GM21381 (cell line): ENCODE data around the gene ZBTB20.
A peak's percentile ranks its signal among the peaks of the same experiment; 100 is the strongest.

Source experiments
- ATAC-seq: cut with Tn5 transposase; IDR thresholded peaks from one replicate; pipeline ENCODE4 v1.9.1; 2021; ENCODE audit warnings: mild to moderate bottlenecking, moderate library complexity; ENCODE audit not compliant: unreplicated experiment

ZBTB20 gene

DNA sequence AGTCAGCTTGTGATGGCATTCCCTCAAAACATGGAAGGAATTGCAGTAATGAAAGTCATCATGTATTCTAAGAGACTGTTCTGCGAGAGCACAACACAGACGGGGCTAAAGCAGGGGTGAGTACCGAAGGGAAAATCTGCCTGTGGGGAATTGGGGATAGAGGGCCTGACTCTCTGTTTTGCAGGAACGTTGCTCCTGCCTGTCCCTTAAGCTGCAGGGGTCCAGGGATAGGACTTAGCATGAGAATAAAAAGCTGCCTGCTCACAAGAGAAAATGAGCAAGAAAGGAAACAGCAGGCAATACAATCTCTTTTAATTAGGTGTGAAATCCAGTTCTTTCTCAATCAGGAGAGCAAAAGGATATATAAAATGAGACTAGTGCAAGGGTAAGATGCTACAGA, 791.0 kb downstream of the ZBTB20 start:
- no peak for ATAC-seq

DNA sequence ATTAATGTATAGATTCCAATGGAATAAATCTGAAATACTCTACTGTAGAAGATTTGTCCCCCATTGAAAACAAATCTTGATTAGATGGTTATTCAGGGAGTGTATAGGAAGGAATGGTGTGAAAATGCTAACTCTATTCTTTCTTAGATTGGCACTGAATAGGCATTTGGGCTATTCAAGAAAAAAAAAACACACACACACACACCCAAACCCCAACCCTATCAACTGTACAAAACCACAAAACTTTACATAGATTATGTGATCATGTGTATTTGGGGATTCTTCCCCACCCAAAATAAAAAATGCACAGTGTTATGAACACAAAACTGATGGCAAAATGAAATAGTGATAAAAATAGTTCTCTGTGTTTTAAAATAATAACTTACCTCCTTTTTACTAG, 791.4 kb downstream of the ZBTB20 start:
- no peak for ATAC-seq

DNA sequence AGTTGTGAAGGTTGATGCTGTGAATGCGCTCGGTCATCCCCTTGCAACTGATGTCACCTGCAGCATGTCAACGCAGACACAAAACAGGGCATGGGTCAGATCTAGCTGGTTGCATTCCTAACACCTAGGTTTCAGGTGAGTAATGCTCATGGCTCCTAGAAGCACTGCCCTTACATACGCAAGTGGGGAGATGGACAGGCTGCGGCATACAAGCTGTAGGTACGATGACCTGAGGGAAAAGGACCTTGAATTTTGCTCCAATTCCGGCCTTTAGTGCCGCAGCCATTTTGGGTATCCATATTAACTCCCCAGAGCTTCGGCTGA, 795.3 kb downstream of the ZBTB20 start:
- ATAC-seq = no peak

DNA sequence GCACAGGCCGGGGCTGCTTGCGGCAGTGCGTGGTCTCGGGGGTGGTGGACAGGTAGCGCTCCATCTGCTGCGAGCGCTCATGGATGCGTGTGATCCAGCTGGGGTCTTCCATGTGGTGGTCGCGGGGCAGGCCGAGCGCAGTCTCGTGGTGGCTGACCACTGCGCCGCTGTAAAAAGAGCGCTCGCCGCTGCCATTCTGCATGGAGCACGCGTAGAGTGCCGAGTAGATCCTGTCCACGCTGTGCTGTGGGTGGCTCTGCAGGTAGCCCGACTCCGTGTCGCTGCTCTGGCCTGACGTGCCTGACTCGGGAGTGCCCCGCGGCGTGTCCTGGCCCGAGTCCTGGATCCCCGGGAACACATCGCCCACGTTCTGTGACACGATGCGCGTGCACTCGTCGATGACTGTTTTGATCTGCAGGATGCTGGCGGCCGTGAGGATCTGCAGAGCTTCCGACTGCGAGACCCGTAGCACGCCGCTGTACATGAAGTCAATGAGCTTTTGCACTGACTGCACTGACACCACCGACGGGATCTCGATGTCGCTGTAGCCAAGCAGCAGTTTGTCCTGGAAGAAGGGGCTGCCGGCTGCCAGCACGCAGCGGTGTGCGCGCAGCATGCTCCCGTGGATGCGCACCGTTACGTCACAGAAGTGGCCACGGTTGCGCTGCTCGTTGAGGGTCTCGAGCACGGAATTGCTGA, 795.8 kb downstream of the ZBTB20 start:
- no peak for ATAC-seq

DNA sequence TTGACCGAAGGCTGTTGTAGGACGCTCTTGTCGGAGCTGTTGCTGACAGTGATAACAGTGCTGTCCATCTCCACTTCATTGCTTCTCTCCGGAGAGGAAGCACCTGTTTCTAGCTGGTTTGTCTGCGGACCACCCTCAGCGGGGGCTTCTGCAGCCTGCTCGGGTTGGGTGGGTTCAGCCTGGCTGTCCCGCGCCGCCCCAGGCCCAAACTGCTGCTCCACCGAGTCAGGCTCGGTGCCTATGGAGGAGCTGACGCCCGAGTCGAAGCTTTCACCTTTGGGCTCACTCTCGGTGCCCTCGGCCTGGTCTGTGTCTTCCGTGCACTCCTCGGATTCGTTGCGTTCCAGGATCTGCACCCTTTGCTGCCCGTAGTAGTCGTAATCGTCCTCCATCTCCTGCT, 796.4 kb downstream of the ZBTB20 start:
- no peak for ATAC-seq

DNA sequence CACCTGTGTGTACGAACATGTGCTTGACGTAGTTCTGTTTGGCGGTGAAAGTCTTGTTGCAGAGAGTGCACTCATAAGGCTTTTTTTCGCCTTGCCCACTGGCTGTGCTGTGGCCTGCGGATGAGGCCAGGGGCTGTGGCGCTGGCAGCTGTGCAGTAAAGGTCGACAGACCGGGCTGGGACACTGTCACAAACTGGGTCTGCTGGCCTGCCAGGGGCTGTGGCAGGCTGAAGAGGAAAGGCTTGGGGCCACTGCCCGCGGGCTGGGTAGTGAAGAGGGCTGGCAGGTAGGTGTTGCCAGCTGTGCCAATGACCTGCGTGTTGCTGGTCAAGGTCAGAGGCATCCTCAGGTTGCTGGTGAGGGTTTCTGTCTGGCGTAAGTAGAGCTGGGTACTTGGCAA, 796.8 kb downstream of the ZBTB20 start:
- ATAC-seq = no peak

DNA sequence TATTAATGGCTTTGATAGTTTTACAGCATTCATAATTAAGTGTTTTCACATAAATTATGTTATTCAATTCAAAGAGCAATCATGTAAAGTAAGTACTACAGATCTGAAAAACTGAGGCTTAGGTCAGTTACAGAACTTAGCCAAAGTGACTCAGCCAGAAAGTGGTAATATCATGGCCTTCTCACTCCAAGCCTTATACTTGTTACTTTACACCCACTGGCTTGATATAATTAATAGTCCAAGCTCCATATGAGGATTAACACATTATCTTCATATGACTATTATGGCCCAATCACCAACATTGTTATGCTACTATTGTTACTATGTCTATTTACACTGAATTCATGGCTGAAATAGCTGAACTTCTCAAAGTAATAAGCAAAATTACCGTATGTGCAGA, 802.6 kb downstream of the ZBTB20 start:
- ATAC-seq = no peak

DNA sequence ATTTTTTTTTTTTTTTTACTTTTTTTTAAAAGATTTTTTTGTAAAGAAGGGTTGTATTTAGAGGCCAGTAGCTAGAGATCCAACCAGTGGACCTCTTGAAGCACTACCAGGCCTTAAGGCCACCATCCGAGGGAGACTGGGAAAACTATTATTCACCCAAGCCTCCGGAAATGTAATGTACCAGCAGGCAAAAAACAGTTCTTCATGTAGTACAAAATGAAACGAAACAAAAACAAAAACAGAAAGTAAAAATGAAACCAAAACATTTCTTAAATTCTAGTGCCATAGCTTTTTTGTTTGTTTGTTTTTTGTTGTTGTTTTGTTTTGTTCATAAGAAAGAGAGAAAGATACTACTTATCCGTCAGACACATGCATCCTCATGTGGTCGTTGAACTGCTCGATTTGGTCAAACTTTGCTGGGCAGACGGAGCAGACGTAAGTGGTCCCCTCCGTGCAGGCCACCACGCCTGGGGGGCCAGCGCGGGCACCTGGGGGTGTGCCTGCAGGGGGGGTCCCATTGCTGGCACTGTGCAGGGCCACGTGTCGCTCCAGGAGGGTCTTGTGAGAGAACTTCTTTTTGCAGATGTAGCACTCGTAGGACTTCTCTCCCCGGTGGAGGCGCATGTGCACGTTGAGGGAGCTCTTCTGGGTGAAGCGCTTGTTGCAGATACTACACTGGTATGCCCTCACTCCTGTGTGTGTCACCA, 808.3 kb downstream of the ZBTB20 start:
- ATAC-seq = no peak

DNA sequence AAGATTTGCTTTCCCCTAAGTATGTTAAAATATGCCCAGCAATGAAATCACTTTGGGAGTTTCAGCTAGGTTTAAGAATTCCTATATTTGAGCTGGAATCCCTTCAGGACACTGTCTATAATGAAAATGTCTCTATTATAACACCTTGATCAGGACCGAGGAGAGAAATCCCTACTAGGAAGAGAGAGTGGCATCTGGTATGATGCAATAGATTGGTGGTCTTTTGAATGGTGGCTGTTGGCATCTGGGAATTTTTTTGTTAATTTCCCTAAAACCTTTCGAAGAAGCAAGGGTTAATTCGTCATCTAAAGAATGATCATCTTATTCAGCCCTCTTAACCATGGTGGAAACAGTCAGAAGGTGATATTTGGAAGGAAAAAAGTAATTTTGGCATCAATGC, 810.2 kb downstream of the ZBTB20 start:
- no peak for ATAC-seq

DNA sequence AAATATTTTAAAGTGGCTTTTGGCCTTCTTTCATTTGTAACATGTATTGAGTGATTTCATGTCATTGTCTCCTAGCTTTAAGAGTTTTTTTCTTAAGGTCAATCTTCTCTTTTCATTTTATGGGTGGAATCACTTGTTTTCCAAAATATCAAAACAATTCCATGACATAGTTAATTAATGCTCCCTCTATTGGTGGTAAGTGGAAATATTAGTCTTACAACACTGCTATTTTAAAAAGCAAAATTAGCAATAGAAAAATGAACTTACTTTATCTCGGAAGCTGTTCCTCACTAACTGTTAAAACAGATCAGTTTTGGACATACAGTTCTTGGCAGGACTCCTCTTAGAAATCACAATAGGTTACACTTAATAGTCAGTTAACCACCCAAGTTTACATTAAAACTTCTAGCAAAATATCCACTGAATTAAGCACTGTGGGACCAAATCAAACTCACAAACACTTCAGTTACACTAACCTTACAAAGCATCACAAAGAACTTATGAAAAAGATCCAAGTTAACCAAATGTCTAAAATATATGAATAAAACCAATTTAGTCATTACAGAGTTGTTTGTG, 810.9 kb downstream of the ZBTB20 start:
- no peak for ATAC-seq

DNA sequence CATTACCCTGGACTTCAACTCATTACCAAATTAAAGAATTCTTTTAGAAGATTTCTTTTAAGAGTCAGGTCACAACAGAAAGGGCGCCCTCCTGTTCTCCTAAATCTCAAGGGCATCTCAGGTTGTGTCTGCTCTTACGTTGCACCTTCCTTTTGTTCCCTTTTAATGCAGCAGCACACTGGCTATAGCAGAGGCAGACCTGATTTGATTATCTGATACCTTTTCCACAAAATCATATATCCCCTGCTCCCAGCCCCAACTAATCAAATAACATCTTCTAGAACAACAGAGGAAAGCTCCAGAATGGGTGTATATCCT, 813.2 kb downstream of the ZBTB20 start:
- no peak for ATAC-seq

DNA sequence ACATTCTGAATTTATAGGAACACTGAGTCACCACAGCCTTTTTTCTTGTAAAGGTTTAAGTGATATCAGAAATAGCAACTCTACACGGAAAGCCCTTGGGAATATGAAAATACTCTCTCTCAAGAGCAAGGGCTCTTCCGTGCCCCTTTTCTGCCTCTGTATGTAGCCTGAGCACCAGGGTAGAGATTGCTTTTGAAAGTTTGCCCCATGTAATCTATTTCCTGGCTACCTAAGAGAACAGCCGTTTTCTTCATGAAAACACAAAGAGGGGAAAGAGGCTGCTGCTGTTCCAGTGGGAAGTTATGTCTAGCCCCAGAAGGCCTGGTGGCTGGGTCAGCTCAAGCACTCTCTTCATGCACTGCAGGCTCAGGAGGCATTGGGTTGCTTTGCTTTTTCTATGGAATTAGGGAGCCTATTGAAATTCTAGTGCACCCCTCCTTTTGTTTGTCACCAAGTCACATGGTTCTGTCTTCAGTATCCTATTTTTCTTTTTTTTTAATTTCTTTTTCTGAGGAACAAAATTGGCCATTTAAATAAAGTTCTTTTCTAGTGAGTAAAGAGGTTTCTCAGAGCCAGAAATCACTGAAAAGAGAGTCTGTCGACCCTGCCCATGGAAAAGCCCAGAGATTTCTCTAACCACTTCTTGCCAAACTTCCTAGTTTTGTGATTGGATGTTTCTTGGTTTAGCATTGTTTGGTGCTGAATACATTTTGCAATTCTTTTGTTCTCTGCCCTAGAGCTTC, 813.7 kb downstream of the ZBTB20 start:
- no peak for ATAC-seq

DNA sequence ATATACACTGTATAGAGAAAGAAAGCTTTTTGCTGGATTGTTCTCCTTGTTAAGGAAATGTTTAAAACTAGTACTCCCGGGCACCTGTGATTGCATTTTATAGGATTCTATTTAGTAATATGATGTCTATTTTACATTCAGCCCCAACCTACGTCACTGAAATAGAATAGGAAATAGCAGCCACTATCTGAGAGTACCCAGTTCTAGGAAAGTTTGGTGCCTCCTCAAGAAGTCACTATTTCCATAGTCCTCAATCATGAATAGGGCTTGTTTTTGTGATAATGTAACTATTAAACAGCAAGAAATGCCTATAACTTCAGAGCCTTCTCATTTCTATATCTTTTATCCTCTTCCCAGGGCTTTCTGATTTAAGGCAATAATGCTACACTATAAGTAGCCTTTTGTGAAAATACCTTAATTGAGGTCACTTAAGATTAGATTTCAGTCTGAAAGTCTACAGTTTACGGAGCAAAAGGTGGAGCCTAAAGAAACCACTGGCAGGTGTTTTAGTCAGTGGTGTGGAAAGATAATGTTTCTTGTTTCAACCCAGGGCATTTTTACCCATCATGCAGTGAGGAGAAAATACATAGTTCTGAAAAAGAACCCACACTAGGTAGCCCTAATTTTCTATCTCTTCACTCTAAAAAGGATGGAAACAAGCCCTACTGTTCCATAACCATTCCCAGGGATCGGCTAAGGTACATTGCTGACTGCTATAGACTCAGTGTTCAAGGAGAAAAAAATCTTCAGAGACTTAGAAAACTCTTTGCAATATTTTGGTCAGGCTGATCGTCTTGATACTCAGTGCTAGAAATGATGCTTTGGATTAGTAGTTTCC, 814.5 kb downstream of the ZBTB20 start:
- peak; percentile 52 for ATAC-seq

DNA sequence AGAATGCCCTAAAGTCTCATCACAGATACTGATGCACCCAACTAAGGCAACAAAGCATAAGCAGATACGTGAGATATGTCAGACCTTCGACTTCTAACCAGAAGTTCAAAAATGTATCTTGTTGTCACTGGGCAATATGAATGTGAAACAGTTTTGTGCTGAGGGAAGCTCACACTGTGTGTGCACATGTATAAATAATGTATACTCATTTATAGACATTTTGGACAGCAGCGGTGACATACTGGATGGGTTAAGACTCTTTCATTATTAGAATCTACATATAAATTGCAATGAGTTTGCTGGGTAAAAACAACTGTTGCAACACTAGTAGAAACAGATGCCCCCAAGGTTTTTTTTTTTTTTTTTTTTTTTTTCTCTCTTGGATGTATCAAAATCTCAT, 815.4 kb downstream of the ZBTB20 start:
- no peak for ATAC-seq

DNA sequence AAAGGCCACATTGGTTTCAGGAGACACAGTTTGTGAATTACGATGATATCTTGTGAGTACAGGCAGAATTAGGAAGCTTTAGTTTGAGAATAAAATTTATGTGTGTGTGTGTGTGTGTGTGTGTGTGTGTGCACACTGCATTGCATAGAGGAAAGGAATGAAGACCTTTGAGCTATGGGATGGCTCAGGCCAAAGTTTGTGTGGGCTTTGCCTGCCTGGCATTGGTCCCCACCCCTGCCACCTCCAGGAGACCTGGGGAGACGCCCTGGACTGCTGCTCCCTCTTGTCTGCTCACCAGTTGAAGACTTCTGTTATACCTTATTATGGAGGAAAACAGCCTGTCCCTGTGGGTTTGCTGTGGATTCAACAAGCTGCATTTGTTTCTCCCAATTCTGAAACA, 816.1 kb downstream of the ZBTB20 start:
- ATAC-seq = no peak

DNA sequence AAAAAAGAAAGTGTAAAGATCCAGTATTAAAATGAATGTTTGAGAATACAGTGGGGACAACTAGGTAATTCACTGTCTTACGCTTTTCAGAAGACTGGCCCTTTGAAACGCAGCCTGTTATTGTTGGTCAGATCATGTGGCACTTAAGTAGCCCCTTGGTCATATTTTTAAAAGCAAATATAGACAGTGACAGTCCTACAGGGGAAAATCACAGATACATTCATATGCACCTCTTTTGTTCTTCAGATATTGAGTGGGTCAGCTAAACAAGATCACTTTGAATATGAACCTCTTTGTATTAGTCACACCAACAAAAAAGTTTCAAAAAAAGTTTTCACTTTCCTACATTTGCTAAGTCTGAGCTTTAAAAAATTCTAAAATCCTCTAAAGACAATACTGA, 817.3 kb downstream of the ZBTB20 start:
- no peak for ATAC-seq

DNA sequence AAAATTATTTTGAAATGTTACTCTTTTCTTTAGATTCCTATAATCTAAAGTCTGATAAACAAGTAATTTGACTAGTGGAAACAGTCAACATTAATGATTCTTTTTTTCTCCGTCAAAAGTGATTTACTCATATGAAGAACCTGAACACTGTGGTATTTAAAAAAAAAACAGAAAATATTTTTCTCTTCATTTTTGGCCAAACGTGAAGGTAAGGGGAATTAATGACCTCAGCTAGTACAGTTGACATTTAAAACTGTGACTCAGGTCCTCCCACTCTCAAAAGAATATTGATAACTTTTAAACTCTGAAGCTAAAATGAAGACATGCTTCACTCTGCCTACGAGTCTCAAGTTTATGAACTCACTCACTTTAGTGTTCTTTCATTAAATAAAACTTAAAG, 818.7 kb downstream of the ZBTB20 start:
- ATAC-seq = no peak

DNA sequence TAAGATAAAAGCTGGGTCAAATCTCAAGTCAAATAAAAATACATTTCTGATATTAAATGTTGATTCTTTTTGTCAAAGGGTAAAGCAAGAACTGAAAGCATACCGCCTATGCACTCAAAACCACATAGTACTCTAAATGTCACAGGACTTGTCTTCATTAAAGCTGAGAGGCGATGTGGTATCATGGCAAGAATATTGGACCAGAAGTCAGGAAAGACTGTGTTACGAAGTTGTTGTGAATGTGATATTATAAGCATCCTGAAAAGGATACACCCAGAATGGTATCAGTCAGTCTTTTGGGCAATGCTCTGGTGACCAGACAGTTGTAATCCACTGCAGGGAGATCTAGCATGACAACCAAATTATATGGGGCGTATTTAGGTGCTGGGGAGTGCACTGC, 819.4 kb downstream of the ZBTB20 start:
- no peak for ATAC-seq

DNA sequence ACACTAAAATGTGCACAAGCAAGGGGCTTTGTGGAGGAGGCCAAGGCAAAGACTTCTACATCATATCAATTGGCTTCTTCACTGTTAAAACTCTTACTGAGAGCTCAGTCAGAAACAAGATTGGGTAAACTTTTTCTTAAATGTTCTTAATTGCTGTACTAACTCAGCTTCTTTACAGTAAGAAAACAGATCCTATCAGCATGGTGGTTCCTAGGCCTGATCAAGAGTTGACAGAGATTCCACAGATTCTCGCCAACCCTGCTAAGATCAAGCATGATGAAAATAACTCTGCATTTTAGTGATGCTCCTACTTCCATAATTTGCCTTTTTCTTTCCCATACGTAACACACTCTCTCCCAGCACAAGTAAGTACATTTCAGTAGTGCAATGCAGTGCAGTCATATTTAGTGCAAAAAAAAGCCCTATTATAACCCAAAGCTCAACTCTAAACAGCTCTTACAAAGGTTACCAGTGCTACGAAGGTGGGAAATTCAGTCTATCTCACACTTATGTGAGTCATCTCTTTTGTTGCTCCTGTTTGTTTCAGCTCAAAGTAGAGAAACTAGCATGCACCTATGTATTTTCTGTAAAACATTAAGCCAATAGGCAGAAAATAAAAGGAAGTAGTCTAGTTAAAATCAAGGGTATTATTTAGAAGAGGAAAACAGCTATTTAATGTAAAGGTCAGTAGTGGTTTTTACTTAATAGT, 823.4 kb downstream of the ZBTB20 start:
- peak; percentile 79 for ATAC-seq

DNA sequence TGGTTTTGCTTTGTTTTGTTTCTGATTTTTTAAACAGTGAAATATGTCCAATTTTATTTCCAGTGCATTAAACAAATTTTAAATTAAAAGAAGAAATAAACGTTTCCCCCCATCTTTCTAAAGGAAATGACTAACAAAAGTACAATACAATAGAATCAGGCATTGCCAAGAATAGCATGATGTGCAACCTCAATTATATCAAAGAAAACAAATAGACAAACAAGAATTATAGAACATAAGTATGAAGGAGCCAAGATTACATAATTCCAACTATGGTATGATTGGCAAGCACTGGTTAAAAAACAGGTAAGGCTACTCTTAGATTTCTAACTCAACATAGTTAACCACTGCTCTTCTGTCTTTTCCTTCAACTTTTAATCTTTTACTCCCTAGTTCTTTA, 826.8 kb downstream of the ZBTB20 start:
- ATAC-seq = no peak

DNA sequence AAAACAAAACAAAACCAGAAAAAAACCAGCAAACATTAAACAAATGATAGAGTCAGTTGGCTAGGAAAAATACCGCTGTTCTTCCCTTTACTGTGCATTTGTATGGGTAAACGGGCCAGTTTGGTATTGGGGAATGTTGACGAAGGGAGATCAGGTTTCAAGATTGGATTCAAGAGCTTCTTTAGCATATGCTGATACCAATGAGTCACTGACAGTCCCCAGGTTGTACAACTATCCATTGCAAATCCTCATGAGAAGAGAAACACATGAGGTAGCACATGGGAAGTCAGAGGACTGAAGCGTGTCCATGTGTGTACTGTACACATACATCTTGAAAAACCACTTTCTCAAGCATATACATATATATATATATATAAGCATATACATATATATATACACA, 827.6 kb downstream of the ZBTB20 start:
- no peak for ATAC-seq
